GM15510 (cell line): Measurements from ENCODE around the gene CIB4.

Experiments used
- POLR2A ChIP-seq: IDR thresholded peaks from 3 replicates; pipeline ENCODE4 v1.6.1; 2011; ENCODE audit warnings: borderline replicate concordance; ENCODE audit not compliant: insufficient read length; ENCODE audit errors: extremely low read depth

CIB4 gene

DNA sequence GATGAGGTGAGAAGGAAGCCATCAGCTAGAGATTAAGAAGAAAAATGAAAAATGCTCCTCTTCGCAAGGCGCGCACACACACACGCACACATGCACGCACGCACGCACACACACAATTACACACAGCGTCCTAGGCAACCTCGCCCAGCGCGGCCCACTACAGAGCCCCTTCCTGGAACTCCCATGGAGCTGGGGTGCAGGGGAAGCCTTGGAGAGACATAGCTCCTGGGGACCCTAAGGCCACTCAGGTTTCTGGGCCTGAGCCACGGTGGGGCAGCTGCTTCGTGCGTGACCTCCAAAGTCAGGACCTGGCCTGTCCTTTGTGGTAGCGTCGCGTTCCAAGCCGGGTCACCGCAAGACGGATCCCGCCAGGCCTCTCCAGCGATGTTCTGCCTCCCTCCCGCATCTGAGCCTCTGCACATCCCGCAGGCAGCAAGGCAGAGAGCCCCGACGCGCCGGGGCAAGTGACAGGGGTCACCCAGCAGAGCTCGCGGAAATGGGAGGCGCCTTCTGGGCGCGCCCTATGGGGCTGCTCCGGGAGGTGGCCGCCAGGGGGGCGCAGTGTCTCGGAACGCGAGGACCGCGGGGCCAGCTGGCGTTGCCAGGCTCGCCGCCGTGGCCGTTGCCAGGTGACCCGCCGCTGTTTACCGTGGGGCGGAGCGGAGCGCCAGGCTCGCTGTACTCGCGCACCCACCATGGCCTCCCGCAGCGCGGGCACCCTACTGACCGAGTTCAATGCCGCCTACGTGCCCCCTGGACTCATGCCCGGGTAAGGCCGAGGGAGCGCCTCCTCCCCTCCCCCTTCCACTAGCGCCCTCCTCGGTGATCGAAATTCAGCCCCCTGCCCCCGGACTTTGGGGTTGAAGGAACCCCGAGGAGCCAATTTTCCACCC, 79.0 kb downstream of the CIB4 start:
- no peak for TF ChIP-seq POLR2A

DNA sequence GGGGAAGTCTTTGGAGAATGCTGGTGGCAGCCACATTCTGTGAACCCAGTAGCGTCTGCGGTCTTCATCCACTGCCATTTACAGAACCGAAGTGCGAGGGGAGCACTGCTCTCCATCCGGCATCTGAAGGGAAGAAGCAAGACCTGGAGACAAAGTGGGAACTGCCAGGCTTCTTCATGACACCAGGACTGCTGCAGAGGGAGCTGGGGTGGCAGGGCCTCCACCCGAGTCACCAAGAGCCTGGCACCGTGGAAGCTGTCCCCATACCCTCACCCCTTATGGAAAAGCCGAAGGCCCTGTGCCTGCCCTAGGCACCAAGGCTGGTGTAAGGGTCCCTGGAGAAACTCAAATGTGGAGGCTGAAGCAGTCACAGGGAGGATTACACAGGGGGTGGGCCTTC, 79.8 kb downstream of the CIB4 start:
- no peak for TF ChIP-seq POLR2A

DNA sequence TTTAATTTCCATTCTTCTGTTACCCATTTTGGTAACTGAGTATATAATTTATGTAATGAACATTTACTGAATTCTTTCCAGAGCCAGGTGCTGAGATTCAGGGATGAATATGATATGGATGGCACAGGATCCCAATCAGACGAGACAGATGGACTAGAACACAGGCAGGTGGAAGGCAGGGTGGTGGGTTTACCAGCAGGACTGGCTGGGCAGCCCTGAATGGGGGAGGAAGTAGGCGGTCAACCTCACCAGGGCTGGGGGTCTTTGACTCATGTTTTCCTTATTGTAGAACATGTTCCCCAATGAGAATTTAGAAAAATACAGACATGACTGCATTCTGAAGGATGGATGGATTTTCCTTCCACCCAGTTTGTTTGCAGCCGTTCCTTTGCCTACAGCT, 80.3 kb downstream of the CIB4 start:
- no peak for TF ChIP-seq POLR2A

DNA sequence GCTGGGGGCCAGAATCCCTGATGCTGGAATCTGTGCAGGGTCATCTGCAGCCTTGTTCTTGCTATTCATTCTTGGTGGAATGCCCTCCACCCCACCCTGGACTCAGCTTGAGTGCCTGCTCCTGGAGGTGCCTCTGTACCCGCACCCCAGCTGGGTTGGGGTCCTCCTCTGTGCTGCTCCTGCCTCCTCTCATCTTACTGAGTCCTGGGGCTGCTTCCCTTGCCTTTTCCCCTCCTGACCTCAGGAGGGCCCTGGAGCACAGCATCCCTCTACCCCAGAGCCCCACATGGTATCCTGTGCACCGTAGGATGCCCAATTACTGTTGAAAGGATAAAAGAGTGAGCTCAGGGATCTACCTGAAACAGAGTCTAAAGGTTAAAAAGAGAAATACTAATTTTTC, 81.6 kb downstream of the CIB4 start:
- TF ChIP-seq POLR2A, result no peak

DNA sequence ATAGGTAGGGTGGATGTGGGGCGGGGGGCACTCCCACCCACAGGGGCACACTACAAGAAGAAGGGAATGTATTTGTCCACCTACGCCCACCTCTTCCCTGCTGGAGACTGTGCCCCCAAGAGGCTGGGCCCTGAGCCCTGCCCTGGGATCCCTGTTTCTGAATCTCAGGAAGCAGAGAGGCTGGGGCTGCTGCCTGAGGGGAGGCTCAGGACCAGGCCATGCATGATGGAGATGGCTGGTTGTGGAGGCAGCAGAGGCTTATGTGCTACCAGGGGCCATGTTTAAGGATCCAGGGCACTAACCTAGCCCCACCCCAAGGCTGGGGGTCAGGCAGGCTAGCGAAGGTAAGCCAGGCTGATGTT, 82.1 kb downstream of the CIB4 start:
- TF ChIP-seq POLR2A, result no peak

DNA sequence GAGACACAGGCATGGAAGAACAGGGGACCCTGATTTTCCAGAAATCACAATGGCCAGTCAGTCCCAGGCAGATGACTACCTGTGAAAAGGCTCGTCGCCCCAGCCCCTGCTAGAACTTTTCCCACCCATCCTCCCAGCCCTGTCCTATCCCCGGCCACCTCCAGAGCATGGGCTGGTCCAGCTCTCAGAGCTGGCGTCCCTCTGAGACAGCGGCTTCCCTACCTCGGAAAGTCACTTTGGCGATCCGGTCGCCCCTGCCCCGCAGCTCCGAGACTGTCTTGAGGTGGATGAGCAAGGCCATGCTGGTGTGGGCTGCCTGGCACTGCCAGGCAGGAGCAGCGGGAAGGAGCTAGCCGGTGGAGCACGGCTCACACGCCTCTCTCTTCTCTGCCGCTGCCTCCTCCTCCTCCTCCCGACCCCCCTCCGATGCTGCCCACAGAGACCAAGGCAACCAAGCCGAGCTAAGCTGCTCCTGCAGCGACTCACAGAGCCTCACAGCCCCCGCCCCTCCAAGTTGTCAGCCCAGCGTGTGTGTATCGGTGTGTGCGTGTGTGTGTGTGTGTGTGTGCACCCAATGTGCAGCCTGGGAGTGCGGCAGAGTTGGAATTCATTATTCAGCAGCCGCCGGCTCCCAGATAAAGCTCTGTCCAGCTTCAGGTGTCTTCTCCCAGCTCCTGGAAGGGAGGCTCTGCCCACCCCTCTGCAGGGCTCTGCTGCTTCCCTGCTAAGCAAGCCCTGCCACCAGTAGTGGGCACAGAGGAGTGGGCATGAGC, 82.7 kb downstream of the CIB4 start:
- no peak for TF ChIP-seq POLR2A

DNA sequence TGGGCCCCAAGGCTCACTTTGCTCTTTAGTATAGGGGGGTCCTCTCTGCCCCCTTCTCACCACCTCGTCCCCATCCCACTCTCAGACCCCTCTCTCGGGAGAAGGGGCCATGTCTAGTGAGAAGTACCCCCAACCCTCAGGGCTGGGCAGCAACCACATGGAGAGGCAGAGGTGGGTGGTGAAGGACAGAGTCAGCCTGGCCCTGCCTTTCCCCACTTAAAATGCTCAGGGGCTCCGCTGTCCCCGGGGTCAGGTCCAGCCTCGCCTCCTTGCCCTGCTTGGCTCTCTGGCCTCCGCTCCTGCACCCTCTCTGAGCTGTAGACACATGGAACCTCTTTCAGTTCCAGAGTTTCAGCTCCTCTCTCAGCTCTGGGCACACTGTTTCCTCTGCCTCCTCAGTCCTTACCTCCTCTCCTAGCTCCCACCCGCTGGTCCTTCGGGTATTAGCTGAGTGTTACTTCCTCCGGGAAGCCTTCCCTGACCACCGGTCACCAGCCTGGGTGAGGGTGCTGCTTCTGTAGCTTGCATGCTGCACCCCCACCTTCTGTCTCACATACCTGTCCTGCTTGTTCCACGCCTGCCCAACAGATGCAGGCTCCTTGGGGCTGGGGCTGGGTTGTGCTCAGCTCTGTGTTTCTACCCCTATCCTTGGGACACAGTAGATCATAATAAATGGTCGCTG, 83.8 kb downstream of the CIB4 start:
- TF ChIP-seq POLR2A, result no peak

DNA sequence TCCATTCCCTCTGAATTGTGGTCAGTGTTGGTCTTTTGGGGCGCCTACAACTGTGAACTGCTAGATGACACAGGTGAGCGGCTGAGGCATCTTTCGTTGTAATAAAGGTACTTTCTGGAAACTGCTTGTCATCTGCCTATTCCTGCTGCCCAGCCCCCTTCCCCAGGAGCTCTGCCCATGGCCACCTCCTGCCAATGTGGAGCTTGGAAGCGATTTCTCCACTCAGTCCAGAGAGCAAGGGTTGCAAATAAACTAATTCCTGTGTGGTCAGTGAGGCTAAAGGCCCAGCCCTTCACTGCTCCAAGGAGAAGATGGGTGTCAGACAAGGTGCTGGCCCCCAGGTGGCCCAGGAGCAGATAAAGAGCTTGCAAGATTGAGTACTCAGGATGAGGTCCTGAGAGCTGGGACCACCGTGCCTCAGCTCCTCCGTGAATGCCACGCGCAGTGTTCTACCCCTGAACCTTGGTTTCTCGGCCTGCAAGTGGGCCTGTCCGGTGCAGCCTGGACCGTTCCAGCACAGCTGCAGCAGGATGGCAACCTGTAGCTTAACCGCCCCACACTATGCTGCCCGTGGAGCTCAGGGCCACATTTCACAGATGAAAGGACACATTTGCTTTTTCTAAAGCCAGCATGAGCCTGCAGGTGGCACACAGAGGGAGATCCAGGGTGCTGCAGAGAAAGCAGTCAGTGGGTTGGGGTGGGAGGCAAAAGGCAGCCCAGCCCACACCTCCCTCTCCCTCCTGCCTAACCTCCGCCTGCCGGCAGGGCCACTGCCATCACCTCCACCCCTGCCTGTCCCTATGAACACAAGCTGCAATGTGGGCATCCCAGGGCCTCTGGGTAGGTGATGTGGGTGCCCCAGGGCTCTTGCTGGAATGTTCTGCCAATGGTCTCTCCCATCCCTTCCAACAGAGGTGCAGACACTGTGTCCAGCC, 84.6 kb downstream of the CIB4 start:
- no peak for TF ChIP-seq POLR2A

DNA sequence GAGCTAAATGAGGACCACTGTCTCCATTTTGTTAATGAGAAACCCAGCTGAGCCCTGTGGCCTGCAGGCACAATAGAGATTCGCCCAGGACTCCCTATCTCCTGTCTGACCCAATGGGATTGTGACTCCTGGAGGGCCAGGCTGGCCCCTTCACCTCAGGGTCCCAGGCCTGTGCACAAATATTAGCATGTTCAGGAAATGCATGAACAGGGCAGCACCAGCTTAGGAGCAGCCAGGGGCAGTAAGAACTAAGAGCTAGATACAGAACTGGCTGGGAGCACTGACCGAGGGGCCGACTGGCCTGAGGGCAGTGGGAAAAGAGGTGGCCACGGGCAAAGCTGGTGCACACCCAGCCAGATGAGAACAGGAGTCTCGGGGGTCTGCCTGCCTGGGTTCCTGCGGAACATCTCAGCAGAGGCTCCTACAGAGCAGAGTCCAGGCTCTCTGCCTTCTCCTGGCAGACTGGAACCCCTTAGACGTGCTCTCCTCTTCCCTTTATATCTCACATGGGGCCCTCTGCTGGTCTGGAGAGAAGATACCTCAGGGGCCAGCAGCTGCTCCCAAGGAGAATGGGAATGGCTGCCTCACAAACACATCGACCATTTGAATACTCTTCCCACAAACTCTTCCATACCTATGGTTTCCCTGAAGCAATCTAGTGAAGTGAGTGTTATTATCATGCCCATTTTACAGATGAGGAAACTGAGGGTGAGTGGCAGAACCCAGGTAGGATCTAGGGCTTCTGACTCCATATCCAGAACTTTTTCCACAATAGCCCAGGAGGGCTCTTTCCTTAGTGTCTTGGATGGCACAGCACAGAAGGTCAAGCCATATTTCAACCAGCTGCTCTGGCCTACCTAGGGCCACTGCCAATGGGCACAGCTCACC, 85.7 kb downstream of the CIB4 start:
- TF ChIP-seq POLR2A, result no peak

DNA sequence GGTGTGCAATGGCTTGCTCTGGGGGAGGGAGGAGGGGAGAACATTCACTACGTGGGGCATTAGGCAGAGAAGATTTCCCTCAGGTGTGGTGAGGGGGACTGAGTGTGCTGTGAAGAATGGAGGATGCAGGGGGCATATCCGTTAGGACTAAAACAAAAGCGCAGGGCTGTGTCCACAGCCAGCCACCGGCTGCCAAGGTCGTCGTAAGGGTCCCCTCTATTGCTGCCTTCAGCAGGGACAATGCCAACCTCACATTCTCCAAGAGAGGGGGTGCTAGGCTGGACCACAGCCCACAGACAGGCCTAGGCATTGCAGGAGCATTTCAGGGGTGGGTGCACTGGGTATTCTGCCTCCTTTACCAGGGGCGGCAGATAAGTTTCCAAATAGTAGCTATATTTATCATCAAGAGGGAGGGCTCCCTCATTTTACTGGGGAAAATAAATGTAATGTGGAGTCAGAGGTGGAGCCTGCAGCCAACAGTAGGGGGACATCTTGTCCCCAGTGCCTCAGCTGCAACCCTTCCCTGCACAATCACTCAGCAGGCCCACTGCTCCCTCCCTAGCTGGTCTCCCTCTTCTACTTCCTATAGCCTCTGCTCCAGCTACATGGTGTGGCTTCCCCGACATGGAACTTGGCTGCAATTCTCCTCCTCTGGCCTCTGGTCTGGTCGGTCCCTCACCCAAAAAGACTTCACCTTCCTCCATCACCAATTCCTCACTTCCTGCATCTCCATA, 88.4 kb downstream of the CIB4 start:
- no peak for TF ChIP-seq POLR2A

DNA sequence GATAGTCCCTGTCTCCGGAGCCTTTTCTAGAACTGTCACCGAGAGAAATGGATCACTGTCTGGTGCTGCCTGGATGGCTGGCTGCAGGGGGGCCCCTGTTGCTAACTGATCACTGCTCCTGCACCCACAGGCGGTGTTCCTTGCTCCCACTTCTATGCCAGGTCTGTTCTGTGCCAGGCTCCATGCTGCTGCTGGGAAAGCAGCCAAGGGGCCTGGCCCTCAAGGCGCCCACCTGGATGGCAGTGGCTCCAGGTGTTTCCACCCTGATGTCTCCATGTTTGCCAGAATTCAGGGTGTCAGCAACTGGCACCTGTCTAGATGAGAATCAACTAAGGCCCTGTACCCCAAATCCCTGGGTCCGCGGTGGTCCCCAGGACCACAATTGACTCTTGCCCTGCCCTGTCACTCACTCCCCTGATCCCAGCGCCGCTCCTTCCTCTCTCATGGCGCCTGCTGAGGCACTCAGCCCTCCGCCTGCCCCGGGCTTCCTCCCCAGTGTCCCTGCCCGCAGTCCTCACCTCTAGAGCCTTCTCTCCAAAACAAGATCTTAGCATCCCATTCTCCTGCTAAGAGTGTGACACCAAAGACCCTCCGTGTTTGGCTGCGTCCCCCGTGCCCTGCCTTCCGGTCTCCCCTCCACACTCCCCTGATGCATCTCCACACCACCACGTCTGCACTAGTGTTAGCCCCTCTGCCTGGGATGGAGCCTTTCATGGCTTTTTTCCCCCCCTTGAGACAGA, 90.7 kb downstream of the CIB4 start:
- TF ChIP-seq POLR2A, result no peak
